Measurements from ENCODE around the gene CFAP54.

CFAP54 gene

DNA sequence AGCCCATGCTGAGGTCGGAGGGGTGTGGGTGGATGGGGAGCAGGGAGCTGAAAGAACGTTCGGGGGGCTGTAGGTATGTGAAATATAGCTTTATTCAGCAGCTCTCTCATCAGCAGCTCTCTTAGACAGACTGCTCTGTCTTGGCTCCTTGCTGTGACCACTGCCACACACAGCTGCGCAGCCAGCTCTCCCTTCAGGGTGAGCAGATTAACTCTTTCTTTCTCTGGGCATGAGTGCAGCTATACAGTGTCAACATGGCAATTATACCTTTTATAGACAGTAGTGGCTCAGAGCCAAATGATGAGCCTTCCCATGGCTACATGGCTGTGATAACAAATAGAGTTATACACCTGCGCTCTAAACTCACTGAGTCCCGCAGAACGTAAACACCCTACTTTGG is 280.0 kb downstream of the CFAP54 start:
- DNase-seq: no peak

DNA sequence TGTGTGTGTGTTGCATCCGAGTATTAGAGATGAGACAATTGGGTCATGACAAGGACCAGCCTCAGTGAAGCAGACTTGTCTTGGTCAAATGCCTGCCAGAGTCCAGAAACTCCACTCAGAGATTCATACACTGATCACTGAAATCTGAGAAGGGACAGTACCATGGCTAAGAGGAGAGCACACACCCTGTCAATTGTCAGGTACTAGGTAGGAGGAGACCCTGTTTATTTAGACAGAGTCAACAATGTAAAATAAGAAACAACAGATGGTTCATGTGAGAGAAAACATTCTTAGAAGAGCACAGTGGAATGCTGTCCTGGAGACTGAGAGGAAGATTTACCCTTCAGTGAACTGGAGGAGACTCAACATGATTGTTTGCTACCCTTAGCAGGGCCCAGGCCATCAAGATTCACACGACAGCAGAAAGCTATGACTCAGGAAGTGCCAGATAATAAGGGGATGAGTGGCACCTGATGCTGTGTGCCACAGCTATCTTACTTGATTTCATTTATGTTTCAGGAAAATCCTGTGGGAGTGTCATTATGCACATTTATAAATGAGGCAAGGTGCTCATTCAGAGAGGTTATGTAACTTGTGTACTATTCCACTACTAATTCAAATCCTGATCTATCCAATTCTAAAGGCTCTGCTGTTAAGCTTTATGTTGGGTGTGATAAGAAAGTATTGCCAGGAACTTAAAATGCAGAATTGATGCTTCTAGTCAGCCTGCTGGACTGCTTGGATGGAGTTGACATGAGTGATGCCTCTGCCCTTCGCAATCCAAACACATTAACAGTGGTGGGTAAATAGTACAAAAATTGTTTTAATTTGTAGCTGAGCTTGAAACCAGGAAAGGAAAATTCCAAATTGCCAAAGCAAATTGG is 281.1 kb downstream of the CFAP54 start:
- no peak for DNase-seq

DNA sequence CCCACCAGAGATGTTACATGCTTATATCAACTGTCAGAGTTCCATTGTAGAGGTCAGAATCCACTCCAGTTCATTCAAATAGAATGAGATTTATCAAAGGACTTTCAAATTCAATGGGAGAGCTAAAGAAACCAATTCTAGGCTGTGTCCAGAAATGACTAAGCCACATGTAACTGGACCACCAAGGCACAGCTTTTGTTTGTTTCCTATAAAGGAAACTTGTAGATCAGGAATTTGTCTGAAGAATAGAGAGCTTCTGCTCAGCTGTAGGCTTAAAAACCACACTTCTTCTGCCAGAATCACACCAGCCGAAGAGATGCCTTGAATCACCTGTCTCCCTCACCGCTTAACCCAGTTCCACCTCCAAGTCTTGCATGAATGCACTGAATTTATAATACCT is 283.7 kb downstream of the CFAP54 start:
- no peak for DNase-seq

DNA sequence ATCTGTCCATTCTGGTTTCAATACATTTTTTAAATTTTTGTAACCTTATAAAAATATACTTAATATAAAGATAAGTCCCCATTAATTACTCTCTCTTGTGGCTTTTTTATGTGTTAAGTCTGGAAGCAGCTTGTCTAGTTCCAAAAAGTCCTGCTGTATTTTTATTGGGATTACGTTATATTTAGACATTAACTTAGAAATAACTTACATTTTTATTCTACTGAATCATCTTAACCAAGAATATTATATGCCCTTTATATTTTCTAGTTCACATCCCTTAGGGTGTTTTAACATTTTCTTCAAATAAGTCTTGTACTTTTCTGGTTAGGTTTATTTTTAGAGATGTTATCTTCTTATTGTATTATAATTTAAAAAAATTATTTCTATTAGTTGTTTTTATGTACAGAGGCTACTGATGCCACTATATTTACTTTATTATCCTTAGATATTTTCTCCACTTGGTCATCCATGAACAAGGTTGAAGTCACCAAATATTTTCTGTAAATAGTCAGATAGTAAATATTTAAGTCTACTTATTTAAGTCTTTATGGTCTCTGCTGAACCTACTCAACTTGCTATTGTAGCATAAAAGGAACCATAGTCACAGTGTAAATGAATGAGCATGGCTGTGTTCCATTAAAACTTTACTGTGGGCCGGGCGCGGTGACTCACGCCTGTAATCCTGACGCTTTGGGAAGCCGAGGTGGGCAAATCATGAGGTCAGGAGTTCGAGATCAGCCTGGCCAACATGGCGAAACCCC is 285.3 kb downstream of the CFAP54 start:
- DNase-seq: no peak

DNA sequence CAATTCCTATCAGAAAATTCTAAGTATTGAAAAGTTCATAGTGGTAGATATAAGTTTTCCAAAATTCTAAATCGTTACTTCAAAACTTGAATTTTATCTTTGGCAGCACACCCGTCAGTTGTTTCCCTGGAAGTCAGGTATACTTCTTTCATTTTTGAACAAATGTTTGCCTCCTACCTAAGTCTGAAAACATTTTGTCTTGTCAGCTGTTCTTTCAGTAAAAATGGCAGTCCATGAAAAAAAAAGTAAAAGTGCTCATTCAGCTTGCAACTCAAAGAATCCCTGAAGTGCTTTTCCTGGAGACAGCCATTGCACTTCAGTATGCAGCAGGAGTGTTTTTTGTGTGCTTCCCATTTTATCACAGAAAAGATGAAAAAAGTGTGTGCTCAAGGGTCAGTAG is 287.5 kb downstream of the CFAP54 start:
- no peak for DNase-seq

DNA sequence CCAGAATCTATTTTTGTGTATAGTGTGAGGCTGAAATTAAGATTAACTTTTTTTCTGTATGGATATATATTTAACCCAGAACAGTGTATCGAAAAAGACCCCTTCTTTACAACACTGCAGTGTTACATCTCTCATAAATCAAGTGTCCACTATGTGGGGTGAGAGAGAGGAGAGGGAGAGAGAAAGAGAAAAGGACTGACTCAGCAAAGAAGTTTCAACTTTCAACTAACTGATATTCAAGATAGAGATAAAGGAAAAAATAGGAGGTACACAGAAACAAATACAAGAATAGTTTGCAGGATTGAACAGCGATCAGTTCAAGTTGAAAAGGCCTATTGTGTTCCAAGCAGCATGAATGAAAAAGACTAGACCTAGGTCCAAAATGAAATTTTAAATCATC is 291.0 kb downstream of the CFAP54 start:
- no peak for DNase-seq

DNA sequence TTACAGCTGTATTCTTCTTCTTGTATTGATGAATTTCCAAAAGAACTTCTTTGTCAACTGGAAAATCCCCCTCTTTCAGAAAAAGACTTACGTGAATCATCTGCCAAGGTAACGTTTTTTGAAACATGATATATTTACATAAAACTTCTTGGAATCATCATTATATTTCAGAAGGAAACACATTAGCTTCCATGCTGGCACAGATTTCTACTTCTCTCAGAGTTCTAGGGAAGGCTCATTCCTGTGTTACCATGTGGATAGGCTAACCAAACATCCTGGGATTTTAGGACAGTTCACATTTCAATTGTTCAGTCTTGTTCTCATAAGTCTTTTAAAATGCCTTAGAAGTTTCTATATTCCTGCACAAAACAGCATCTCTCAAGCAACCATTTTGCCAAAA is 297.4 kb downstream of the CFAP54 start:
- no peak for DNase-seq

DNA sequence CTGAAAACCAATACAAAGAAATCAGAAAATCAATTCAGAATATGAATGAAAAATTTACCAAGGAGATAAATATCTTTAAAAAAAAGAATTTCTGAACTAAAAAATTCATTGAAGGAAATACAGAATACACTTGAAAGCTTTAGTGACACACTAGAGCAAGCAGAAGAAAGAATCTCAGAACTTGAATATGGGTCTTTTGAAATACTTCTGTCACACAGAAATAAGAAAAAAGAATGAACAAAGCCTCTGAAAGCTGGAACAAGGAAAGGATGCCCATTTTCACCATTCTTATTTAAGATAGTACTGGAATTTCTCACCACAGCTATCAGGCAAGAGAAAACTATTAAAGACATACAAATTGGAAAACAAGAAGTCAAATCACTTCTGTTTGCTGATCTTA is 314.6 kb downstream of the CFAP54 start:
- no peak for DNase-seq

DNA sequence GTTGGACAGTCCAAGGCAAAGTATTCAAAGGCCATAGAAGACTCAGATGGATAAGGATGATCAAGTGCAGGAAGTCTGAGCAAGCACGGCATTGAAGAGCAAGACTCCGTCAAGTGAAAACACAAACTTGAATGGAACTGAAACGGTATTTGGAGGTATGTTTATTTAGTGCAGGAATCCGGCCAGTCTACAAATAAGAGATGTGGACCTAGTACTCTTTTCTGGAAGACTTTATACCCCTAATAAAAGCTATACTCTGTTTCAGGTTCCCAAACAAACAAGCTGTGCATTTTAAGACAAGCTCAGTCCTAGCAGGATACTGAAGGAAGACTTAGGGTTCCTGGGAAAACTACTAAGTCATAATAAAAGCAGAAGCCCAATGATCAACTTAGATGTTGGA is 316.9 kb downstream of the CFAP54 start:
- no peak for DNase-seq

DNA sequence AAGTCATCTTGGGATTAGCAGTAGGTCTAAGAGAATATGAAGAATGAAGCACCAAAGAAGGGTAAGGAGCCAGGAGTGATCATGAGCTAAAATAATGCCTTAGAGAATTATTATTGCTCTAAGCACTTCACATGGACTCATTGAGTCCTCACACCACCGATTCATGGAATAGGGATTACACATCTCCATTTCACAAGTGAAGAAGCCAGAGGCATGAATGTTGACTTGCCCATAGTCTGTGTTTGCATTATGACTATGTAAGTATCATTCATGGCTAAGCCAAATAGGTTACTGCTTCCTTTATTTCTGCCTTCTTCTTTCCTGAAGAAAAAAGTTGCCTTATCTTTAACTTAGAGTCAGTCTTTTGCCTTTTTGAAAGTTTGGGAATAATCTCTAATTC is 318.4 kb downstream of the CFAP54 start:
- DNase-seq: no peak

DNA sequence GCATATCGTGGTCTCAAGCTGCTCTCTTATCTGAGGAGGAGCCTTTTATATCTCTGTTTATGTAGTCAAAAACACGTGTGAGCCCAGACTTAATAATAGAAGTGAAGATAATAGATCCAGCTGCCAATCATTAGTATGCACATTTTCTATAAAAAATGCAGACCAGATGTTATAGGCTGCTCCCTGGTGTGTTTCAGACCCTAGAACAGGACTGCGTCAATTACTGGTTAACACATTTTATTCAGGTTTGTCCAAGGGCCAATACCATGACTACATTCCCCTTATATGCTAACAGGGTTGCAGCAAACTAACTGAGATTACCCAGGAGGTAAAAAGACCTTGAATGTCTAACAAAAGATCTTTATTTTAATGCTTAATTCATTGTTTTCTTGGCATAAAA is 319.2 kb downstream of the CFAP54 start:
- no peak for DNase-seq

DNA sequence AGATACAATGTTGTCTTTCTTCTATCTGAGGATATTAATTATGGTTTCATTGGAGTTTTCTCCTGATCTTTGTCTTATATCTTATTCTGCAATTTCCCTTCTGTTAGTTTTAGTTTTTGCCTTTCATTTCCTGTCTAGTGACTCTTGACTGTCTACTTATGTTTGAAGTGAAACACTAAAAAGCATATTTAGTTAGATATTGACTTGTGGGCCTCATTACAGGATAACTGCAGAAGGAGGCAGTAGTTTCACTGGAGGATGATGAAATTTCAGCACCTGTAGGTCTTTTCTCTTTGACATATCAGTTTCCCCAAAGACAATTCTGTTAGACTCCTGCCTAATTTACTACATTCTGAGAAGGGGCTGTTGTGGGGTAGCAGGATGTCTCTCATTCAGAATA is 320.1 kb downstream of the CFAP54 start:
- DNase-seq: no peak

DNA sequence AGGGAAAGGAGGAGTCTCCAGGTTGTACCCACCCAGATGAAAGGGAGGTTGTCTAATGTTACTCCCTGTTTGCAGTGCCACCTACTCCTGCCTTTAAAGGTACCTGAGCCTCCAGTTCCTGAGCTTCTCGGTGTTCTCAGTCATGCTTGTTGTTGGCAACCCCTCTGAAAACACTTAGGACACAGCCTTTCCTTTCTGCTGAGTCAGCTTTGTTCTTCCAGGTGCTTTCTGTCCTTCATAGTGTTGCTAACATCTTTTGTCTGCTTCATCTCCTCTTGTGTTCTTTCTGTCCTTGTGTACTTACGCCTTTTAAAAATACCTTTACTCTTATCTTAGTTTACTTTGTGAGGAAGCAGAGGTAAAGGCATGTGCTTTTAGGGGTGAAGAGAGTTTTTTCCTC is 320.7 kb downstream of the CFAP54 start:
- DNase-seq: no peak

DNA sequence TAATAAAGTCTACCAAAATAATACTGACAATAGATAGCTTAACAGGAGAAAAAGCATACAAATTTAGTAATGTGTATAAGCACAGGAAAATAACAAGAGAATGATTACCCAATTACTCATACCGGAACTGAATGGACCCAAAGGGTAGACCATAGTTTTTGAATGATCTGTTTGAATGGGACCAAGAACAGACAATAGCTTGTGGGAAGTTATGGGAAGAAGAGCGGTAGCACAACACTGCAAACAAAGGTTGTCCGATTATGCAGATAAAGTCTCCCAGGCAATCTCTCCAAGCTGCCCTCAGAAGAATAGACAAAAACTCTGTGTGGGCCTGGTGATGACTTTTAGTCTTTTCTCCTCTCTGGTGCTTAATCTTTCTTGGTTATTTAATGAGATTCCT is 321.1 kb downstream of the CFAP54 start:
- DNase-seq: no peak

DNA sequence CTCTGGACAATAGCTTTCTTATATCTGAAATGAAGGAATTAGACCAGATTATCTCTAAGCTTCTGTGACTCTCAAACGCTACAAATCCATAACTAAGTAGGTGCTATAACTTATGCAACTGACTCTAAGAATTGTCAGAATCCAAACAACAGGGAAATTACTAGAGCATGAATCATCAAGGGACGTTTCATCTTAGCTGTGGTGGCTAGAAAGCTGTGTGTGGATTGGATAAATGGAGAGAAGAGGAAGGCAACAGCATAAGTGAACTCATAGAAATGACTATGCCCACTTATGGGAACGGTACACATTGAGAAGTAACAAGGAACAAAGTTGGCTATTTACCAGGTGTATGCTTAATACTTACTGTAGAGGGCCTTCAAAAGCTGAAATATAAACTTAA is 321.7 kb downstream of the CFAP54 start:
- DNase-seq: no peak

DNA sequence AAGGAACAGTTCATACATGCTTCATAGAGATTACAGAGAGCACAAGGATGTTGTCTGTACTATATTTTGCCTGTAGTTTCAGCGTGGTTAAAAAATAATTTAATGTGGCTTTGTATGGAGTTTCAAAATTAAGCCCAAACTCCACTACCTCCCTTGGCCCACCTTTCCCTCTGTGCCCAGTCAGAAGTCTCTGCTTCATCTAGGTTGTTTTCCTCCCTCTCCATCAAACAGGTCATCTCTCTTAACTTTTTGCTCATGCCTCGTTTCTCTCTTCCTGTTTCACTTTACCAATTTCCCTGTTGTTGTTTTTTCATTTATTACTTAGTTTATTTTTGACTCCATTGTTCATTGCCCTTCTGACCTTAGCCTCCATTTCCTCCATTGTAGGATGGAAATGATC is 322.8 kb downstream of the CFAP54 start:
- DNase-seq: no peak

DNA sequence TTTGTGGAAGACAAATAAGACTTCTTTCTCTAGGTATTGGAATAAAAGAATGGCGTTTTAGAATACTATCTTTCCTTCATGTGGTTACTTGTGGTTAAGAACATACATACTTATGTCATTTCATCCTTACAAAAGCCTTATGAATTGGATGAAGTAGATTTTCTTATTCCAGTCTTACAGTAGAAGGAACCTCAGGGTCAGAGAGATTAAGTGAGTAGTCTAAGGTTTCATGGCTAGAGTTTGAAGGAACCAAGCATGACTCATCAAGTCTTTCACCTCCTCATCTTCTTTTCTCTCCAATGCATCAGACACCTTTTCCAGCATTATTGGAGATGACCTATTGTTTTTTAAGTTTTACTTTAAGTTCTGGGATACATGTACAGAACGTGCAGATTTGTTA is 324.8 kb downstream of the CFAP54 start:
- no peak for DNase-seq

DNA sequence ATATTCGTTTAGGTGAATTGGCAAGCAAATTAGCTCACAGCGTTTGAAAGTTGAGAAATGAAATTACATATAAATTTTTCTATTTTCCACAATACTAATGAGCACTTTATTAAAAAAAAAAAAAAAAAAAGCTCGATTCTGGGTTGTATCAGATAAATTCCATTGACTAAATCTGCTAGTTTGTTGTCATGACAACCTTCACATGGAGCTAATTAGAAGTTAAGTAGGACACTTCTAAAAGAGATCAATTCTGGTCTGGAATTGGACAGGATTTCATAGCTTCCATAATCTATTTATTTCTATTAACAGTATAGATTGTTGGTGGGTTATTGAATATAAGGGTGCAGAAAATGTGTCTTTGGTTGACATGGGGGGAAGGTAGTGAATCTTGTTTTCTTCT is 332.2 kb downstream of the CFAP54 start:
- DNase-seq: no peak

DNA sequence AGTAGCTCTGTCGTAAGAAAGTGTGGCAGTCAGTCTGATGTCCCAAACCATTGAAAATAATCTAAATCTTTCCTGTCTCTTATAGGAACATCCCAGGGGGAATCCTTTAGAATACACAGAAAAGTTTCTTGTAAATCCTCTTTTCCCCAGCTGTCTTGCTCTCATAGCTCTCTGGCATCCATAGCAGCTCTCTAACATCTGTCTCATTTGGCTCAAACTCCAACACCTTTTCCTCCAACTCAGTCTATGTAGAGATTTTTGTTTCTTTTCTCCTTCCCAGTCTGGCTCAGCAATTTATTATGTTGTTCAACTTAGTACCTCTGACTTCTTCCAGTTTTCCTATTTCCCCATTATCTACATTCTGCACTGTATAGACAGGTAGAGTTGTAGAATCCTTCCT is 333.3 kb downstream of the CFAP54 start:
- DNase-seq: no peak

DNA sequence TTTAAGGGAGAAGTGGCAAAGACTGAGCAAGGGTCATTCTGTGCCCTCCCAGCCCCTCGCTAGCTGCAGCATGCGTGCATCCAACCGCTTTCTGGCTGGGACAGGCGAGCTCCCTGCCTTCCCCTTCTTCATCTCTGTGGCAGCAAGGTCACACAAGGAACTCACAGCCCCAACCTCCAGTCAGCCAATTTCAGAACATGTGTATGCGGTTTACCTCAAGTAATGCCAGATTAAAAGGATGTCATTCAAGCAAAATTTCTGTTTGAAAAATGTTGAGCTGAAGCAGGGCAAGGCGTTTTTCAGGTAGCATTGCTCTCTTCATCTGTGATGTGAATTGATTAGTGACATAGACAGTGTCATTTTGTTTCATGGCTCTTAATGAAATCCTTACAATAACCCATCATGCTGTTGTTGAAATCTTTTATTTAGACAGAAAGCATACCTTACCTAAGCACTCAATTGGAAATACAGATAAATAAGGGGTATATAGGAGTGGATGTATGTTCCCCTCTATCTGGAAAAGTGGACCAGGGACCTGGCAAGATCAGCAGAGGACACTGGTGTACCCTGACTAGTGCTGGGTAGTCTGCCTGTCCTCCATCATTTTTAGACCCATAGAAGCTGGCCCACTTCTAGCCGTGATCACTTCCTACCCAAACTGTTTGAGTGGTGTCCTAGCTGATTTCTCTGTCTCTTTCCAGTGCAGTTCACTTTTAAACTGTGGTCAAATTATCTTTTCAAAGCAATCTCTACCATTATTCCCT is 334.9 kb downstream of the CFAP54 start:
- no peak for DNase-seq

DNA sequence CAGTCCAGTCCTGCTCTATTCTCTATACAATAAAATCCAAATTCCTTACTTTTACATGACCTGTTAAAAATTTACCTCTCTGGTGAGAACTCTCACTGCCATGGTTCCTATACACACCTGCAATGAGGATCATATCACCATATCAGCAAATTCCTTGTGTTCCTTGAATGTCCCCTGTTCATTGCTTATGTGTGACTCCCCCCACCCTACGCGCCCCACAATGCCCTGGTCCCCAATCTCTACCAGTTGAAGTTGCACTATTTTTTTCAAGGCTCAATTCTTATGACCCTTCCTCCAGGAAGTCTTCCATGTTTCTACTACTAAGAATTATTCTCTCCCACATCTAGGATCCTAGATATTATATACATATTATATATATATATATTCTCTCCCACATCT is 335.5 kb downstream of the CFAP54 start:
- DNase-seq: no peak

DNA sequence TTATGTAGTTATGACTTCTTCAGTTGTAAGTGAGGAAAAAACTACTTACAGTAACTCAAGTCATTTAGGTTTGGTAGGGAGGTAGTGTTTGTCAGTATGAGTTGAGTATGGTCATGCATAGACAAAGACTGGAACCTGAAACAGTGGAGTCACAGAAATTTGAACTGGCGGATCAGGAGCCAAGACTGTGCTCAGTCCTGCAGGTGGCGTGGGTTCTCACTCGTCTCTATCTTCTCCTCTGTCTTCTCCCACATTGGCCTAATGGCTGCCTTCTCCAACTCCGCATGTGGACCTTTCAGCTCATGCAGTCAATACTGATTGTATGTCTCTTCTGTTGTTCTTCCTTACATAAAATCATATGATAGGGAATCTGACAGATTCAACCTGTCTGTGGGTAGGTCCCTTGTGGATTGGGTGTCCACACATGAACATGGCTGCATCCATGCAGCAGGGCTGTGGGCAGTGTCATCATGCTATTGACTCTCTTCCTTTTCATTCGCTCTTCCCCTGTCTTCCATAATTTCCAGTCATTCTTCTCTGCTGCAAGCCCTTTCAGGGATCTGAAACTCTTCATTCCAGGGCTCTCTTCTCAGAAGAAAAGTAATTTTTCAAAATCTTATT is 338.9 kb downstream of the CFAP54 start:
- no peak for DNase-seq

DNA sequence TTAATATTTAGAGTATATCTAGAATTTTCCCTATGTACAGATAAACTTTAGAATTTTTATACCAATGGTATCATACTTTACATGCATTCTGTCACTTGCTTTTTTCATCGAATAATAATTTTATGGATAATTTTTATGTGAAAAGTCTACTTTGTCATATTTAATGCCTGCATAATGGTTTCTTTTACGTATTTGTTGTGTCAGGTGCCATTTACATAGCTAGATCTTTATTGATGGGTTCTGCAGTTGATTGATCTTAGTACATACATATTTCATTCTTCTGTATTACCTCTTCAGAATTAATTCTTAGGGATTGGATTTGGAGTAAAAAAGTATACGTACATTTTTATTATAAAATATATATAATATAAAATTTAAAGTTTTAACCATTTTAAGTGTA is 340.0 kb downstream of the CFAP54 start:
- no peak for DNase-seq

Data from activated naive CD4-positive, alpha-beta T cell (primary cell).